Prostate gland (tissue), 2 donors: Measurements from ENCODE around the gene ZFP42.

ENCODE experiments used
- POLR2AphosphoS5 ChIP-seq: sonication (generic); formaldehyde crosslinking; IDR thresholded peaks from one replicate; pipeline ENCODE4 v1.6.1; 2017; ENCODE audit warnings: antibody characterized with exemption
- TF ChIP-seq, protein P1 (sequence below), 4 experiments: fragments of 200-600 bp in 2 of 4; fragments of 450-650 bp in 2 of 4; sonication (generic) in 2 of 4; IDR thresholded peaks; 1 replicate in 3 of 4; 2 replicates in 1 of 4; pipeline ENCODE4 v1.5.1; 2016 to 2019; ENCODE audit warnings: antibody characterized with exemption in 4 of 4, mild to moderate bottlenecking in 2 of 4, moderate library complexity in 2 of 4

DNA sequence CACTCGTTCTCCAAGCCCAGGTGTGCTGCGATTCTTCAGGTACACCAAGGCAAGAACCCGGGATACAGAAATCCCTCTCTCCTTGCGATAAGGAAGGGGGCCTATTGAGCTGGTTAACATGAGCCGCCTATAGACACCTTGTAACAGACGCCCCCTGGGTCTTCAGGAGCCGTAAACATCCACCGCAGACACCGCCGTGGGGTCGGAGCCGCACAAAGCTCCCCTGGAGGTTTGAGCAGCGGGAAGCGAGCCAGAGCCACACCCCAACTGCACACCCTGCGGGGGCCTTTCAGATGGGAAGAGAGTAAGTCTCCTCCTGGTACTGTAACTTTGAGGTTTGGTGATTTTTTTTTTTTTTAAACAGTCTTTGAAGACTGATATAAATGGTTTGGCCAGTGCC lies 46.6 kb downstream of the ZFP42 start:
- TF ChIP-seq POLR2AphosphoS5 = no peak
- TF ChIP-seq, protein P1, sequence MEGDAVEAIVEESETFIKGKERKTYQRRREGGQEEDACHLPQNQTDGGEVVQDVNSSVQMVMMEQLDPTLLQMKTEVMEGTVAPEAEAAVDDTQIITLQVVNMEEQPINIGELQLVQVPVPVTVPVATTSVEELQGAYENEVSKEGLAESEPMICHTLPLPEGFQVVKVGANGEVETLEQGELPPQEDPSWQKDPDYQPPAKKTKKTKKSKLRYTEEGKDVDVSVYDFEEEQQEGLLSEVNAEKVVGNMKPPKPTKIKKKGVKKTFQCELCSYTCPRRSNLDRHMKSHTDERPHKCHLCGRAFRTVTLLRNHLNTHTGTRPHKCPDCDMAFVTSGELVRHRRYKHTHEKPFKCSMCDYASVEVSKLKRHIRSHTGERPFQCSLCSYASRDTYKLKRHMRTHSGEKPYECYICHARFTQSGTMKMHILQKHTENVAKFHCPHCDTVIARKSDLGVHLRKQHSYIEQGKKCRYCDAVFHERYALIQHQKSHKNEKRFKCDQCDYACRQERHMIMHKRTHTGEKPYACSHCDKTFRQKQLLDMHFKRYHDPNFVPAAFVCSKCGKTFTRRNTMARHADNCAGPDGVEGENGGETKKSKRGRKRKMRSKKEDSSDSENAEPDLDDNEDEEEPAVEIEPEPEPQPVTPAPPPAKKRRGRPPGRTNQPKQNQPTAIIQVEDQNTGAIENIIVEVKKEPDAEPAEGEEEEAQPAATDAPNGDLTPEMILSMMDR (IDR thresholded peaks at IDR 0.05) = no peak
